GM21447 (cell line): ENCODE data around the gene MPC1.

Experiments
- ATAC-seq: cut with Tn5 transposase; IDR thresholded peaks from one replicate; pipeline ENCODE4 v1.9.1; 2021; ENCODE audit not compliant: unreplicated experiment

The MPC1 gene

GRCh38 chr6:166318649-166319600 lies 63.8 kb downstream of the MPC1 start:
- no peak for ATAC-seq

- ATAC-seq, result no peak
Measured at GRCh38 chr6:166318227-166318626, 64.5 kb downstream of the MPC1 start.

DNA sequence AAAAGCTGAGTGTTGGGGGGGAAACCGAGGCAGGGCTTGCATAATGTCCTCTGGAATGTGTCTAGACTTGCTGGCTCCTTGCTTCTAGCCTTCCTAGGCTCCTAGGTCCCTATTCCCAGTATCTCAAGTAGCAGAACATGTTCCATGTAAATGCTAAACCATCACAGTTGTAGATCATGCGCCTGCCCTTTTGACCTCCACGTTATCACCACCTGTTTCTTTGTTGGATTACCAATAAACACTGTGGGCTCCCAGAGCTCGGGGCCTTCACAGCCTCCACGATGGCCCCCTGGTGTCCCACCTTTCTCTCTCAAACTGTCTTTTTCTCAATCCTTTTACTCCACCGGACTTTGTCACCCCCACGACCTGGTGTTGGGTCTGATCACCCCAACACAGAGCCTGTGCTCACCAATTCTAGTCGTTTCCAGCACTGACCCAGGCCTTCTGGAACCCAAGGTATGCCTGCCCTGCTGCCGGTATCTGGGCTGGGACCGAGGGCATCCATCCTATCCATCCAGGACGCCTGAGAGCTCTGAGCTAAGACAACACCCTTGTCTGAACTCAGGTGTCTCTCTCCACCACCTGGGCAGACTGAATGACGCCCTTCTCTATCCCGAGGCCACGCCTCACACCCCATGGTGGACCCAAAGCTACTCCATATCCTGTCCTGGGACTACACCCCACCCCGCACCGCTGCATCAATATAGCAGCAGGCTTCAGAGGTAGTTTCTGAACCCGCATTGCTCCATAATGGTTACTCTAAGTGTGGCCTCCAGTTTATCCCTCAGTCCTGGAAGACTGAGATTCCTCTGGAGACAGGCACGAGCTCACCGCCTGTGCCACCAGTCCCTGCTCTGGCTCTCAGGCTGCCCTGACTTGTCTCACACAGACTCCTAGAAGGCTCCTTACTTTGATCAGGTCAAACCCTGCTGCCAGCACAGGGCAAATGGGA lies 65.2 kb downstream of the MPC1 start:
- ATAC-seq, result no peak

DNA sequence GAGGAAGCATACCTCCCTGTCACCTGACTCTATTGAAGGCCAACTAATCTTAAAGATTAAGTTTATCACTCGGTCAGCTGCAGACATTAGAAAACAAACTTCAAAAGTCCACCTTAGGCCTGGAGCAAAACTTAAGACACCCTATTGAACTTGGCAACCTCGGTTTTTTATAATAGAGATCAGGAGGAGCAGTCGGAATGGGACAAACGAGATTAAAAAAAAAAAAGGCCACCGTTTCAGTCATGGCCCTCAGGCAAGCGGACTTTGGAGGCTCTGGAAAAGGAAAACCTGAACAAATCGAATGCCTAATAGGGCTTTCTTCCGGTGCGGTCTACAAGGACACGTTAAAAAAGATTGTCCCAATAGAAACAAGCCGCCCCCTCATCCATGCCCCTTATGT lies 67.3 kb downstream of the MPC1 start:
- no peak for ATAC-seq
